Ascending aorta (tissue), 2 donors: ENCODE data around the gene AGER. TPM values are rescaled to one million over a fixed set of nuclear protein-coding genes. Genes with fewer than 3 reads are reported as not detected.

Experiments
- DNase-seq, 2 donors: peaks; one replicate each; pipeline ENCODE4 v3.0.0-alpha.2; 2019; ENCODE audit warnings: low spot score in 2 of 2
- H3K27ac ChIP-seq, 2 donors: fragments of 200-600 bp; sonication (generic); one replicate each; pipeline ENCODE4 v1.5.1; 2016 to 2017; ENCODE audit warnings: mild to moderate bottlenecking in 1 of 2
- H3K27me3 ChIP-seq: fragments of 200-600 bp; sonication (generic); one replicate; pipeline ENCODE4 v1.5.1; 2017
- H3K36me3 ChIP-seq, 2 donors: fragments of 200-600 bp; sonication (generic); one replicate each; pipeline ENCODE4 v1.5.1; 2016
- H3K4me1 ChIP-seq, 2 donors: fragments of 200-600 bp; sonication (generic); one replicate each; pipeline ENCODE4 v1.5.1; 2016 to 2017; ENCODE audit warnings: mild to moderate bottlenecking in 1 of 2
- H3K4me3 ChIP-seq, 2 donors: fragments of 200-600 bp; sonication (generic); one replicate each; pipeline ENCODE4 v1.5.1; 2016 to 2017; ENCODE audit warnings: mild to moderate bottlenecking in 1 of 2
- H3K9me3 ChIP-seq, 2 donors: fragments of 200-600 bp; sonication (generic); one replicate each; pipeline ENCODE4 v1.5.1; 2016
- CTCF ChIP-seq, 3 experiments: fragments of 200-600 bp in 2 of 3; fragments of 450-650 bp in 1 of 3; sonication (generic) in 2 of 3; IDR thresholded peaks; one replicate each; pipeline ENCODE4 v1.5.1; 2016 to 2019; ENCODE audit warnings: antibody characterized with exemption in 3 of 3, mild to moderate bottlenecking in 1 of 3, moderate library complexity in 1 of 3
- intact Hi-C: fragments of 100-400 bp; cut with DNase I; formaldehyde crosslinking; loops from one replicate; pipeline ENCODE4 v1.15.1; 2023
- total RNA-seq: library from RNA; depleted of rRNA; stranded (reverse); fragments of >200 nt; gene quantifications from one replicate; pipeline ENCODE4 v1.1.0, GENCODE V29; 2016

The AGER gene
- total RNA-seq, 1 donor from 2014 or later = 6.1 TPM

GRCh38 chr6:32152769-32153563 lies 31.1 kb downstream of the AGER start:
- H3K4me1 ChIP-seq = peaks cover 12 to 27% of the 10 kb centered on the region in 2 donors
- DNase-seq = no peak
- H3K27me3 ChIP-seq = no peaks in the 10 kb centered on the region
- peak overlapping the region; percentile 79 to 86 for H3K4me3 ChIP-seq
- TF ChIP-seq CTCF (IDR thresholded peaks at IDR 0.05) = no peak
- H3K27ac ChIP-seq = peak overlapping the region; percentile 90 to 96
- no peaks in the 10 kb centered on the region for H3K9me3 ChIP-seq
- intact Hi-C loops = loop anchor here (1.0 to 10.0 kb wide), 5 partner anchors 23 to 418 kb away; partner anchors contain the start of genes AGPAT1, CLIC1, FKBPL and NELFE
- peaks cover 19 to 26% of the 10 kb centered on the region in 2 donors for H3K36me3 ChIP-seq

GRCh38 chr6:32151863-32152768 lies 31.9 kb downstream of the AGER start, which contains the start of gene PRRT1:
TSS of gene PRRT1 (minus strand) at chr6:32151939. CDS start at chr6:32151827, 112 bp downstream.
- Histone ChIP-seq H3K4me3 (peak within 1 kb of the TSS; percentile 79 to 86), H3K9me3 (no peaks in the 10 kb centered on the region), H3K27ac (peak within 1 kb of the TSS; percentile 90 to 96), H3K27me3 (no peaks in the 10 kb centered on the region), H3K4me1 (peaks cover 12 to 27% of the 10 kb centered on the region in 2 donors), H3K36me3 (peaks cover 11 to 17% of the 10 kb centered on the region in 2 donors)
- no peak for TF ChIP-seq CTCF (IDR thresholded peaks at IDR 0.05)
- no peak for DNase-seq
- intact Hi-C loops = loop anchor here (5.0 to 10.0 kb wide), 3 partner anchors 107 to 417 kb away; partner anchors contain the start of genes CLIC1, NELFE and SKIC2

- Histone ChIP-seq H3K27ac (peak overlapping the region; percentile 90 to 96), H3K4me3 (peak overlapping the region; percentile 79 to 86), H3K36me3 (peaks cover 10 to 13% of the 10 kb centered on the region in 2 donors), H3K9me3 (no peaks in the 10 kb centered on the region), H3K27me3 (no peaks in the 10 kb centered on the region), H3K4me1 (peaks cover 12 to 27% of the 10 kb centered on the region in 2 donors)
- intact Hi-C loops = loop anchor here (5.0 to 10.0 kb wide), 3 partner anchors 107 to 417 kb away; partner anchors contain the start of genes CLIC1, NELFE and SKIC2
- TF ChIP-seq CTCF (IDR thresholded peaks at IDR 0.05) = no peak
- DNase-seq = no peak
Measured at GRCh38 chr6:32151181-32151862, 32.7 kb downstream of the AGER start.

- DNase-seq = no peak
- Histone ChIP-seq H3K9me3 (no peaks in the 10 kb centered on the region), H3K27ac (peak overlapping the region in 1 of 2 donors; percentile 17), H3K36me3 (peaks cover 10 to 13% of the 10 kb centered on the region in 2 donors), H3K4me1 (peaks cover 12 to 21% of the 10 kb centered on the region in 2 donors), H3K27me3 (no peaks in the 10 kb centered on the region), H3K4me3 (peak overlapping the region; percentile 2 to 86)
- no peak for TF ChIP-seq CTCF (IDR thresholded peaks at IDR 0.05)
- intact Hi-C loops = loop anchor here (5.0 to 10.0 kb wide), 3 partner anchors 105 to 415 kb away; partner anchors contain the start of genes CLIC1, NELFE and SKIC2
Measured at GRCh38 chr6:32149932-32150870, 33.9 kb downstream of the AGER start.
